Stimulated activated CD8-positive, alpha-beta memory T cell treated with anti-CD3 and anti-CD28 coated beads, Interleukin-7, amount 100 ng/mL, for 48 hours (primary cell): ENCODE measurements around the gene VIPR2.
"Not testable (repeated sequence)": the region's sequence is repeated elsewhere in the genome, so short reads cannot be mapped to it uniquely, and the experiment has no call there.

Experiments
- DNase-seq, 2 donors: peaks; one replicate each; pipeline ENCODE4 v3.0.0-alpha.2; 2020; ENCODE audit warnings: low read depth in 1 of 2; ENCODE audit errors: extremely low read depth in 1 of 2

Gene VIPR2

GRCh38 chr7:159013825-159014289 is 130.8 kb downstream of the VIPR2 start:
- DNase-seq, result no peak

GRCh38 chr7:159013181-159013690 is 131.4 kb downstream of the VIPR2 start:
- DNase-seq, result no peak

GRCh38 chr7:159012353-159013069 is 132.2 kb downstream of the VIPR2 start:
- DNase-seq, result no peak

GRCh38 chr7:159011722-159012022 is 133.0 kb downstream of the VIPR2 start:
- no peak for DNase-seq

- DNase-seq, result no peak
Observed at GRCh38 chr7:159010937-159011721, 133.5 kb downstream of the VIPR2 start.

- no peak for DNase-seq
Observed at GRCh38 chr7:159010411-159010810, 134.3 kb downstream of the VIPR2 start.

- DNase-seq, result no peak
Observed at GRCh38 chr7:159009951-159010350, 134.7 kb downstream of the VIPR2 start.

GRCh38 chr7:159008417-159008816 is 136.2 kb downstream of the VIPR2 start:
- DNase-seq, result no peak

- DNase-seq, result no peak
Observed at GRCh38 chr7:159007996-159008389, 136.7 kb downstream of the VIPR2 start.

- no peak for DNase-seq
Observed at GRCh38 chr7:159007364-159007995, 137.2 kb downstream of the VIPR2 start.

GRCh38 chr7:159006610-159007130 is 138.0 kb downstream of the VIPR2 start:
- no peak for DNase-seq

GRCh38 chr7:159006022-159006609 is 138.6 kb downstream of the VIPR2 start:
- DNase-seq, result not testable (repeated sequence)

- DNase-seq, result no peak
Observed at GRCh38 chr7:159005618-159006017, 139.0 kb downstream of the VIPR2 start.

GRCh38 chr7:159004411-159004810 is 140.3 kb downstream of the VIPR2 start:
- DNase-seq, result peak in 1 of 2 donors; percentile 31

GRCh38 chr7:159001811-159002210 is 142.9 kb downstream of the VIPR2 start:
- DNase-seq, result no peak

- no peak for DNase-seq
Observed at GRCh38 chr7:159000859-159001435, 143.7 kb downstream of the VIPR2 start.

GRCh38 chr7:159000070-159000469 is 144.6 kb downstream of the VIPR2 start:
- no peak for DNase-seq

GRCh38 chr7:158999496-158999895 is 145.2 kb downstream of the VIPR2 start:
- no peak for DNase-seq

- not testable (repeated sequence) for DNase-seq
Observed at GRCh38 chr7:158998261-158998660, 146.4 kb downstream of the VIPR2 start.

GRCh38 chr7:158997471-158997870 is 147.2 kb downstream of the VIPR2 start:
- DNase-seq, result no peak

- no peak for DNase-seq
Observed at GRCh38 chr7:158997110-158997453, 147.6 kb downstream of the VIPR2 start.
